HG03064 (cell line): ENCODE measurements around the gene RASA3.
"Not testable (repeated sequence)": the region's sequence is repeated elsewhere in the genome, so short reads cannot be mapped to it uniquely, and the experiment has no call there.

Source experiments
- ATAC-seq: cut with Tn5 transposase; IDR thresholded peaks from one replicate; pipeline ENCODE4 v1.9.1; 2021; ENCODE audit warnings: low read depth; ENCODE audit not compliant: unreplicated experiment

RASA3 gene

GRCh38 chr13:114157869-114158495, 25.6 kb upstream of the RASA3 start:
- no peak for ATAC-seq

- no peak for ATAC-seq
Observed at GRCh38 chr13:114155926-114156883, 23.8 kb upstream of the RASA3 start.

DNA sequence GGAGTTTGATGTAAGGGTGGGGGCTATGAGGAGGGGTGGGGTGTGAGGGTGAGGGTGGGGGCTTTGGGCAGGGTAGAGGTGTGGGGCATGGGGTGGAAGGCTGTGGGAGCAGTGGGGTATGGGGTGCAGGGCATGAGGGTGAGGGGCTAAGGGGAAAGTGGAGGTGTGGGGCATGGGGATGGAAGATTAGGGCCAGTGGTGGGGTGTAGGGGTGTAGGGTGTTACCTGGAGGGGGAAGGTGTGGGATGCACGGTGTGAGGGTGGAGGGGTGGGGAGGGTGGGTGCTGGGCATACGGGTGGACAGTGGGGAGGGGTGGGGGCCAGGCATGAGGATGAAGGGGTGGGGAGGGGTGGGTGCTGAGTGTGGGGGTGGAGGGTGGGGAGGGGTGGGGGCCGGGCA, 22.9 kb upstream of the RASA3 start:
- ATAC-seq: no peak

DNA sequence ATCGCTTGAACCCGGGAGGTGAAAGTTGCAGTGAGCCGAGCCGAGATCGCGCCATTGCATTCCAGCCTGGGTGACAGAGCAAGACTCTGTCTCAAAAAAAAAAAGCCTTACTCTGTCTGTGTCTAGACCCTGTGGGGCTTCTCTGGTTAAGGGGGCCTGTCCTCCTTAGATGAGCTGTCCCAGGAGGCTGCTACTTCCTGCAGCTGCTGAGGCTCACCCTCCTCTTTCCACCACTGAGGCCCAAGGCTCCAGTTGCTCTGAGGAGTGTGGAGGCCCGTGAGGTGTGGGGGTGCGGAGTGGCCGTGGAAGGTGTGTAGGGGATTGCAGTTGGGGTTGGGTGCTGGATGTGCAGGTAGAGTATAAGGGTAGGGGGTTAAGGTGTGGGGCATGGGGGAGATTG, 22.1 kb upstream of the RASA3 start:
- ATAC-seq: no peak

DNA sequence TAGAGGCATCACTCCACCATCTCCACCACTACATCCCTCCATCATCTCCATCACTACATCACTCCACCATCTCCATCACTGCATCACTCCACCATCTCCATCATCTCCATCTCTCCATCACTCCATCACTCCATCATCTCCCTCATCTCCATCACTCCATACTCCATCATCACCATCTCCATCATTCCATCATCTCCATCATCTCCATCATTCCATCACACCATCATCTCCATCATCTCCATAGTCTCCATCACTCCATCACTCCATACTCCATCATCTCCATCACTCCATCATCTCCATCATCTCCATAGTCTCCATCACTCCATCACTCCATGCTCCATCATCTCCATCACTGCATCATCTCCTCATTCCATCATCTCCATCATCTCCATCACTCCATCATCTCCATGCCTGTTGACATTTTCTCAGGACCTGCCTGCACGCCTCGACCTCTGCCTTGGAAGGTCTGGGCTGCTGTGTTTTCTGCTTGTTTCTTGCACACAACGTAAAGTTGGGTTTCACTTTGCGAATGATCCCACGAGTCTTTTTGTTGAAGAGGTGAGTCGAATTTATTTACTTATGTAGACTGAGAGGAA, 21.2 kb upstream of the RASA3 start:
- no peak for ATAC-seq

GRCh38 chr13:114152831-114153371, 20.5 kb upstream of the RASA3 start:
- ATAC-seq: no peak

DNA sequence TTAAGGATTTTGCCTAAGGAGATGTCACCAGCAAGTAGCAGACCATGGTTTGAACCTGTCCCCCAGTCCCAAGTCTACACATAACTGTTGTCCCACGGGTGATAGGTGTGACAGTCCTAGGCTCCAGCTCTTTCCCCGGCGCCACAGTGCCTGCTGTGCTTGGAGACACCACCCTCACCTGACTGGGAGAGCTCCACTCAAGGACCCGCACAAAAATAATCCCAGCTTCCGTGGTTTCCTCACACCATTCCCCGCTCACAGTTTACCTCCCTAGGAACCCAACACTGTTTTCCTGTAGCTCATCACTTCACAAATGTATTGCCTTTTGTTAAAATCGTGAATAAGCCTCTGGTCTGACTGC, 19.8 kb upstream of the RASA3 start:
- ATAC-seq: no peak

- no peak for ATAC-seq
Observed at GRCh38 chr13:114151565-114152284, 19.3 kb upstream of the RASA3 start.

DNA sequence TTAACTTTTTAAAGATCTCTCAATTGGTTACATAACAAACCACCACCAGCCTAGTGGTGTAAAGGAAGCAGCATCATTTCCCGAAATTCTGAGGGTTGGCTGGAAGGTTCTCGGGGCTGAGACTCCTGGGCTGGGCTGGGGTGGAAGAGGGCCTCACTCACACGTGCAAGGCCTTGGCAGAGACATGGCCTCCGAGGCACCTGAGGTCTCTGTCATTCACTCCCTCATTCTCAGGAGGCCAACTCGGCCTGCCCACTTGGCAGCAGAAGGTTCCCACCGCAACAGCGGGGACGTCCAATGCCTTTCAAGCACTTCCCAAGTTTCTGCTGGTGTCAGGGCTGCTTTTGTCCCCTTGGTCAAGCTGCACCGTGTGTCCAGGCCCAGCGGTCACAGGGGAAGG, 18.6 kb upstream of the RASA3 start:
- ATAC-seq: no peak

GRCh38 chr13:114149774-114150740, 17.6 kb upstream of the RASA3 start:
- ATAC-seq: no peak

- not testable (repeated sequence) for ATAC-seq
Observed at GRCh38 chr13:114148886-114149285, 16.5 kb upstream of the RASA3 start.

GRCh38 chr13:114148521-114148855, 16.1 kb upstream of the RASA3 start:
- peak; percentile 80 for ATAC-seq

DNA sequence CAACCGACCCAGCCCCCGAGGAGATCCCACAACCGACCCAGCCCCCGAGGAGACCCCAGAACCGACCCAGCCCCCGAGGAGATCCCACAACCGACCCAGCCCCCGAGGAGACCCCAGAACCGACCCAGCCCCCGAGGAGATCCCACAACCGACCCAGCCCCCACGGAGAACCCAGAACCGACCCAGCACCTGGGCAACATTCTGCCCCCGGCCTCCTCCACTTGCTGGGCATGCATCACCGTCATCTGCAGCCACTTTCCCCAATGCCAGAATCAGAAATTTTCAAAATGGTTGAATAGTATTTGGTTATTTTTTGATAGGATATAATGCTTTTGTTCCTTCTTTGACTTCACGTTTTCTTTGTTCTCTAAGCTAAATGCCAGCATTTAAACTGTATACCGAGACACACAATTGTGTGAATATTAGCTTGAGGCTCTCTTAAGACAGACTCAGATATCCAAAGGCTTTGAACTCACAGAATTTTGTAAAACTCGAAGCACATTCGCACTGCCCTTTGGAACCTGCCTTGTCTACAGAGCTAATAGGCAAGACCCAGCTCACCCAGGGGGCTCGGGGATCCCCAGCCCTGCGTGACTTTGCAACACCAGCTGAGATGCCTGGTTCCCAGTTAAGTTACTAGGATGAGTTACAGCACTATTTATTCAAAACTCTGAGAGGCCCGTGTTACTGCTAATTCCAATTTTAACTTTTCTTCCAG, 15.5 kb upstream of the RASA3 start:
- peak; percentile 21 for ATAC-seq

- ATAC-seq: no peak
Observed at GRCh38 chr13:114146629-114147028, 14.2 kb upstream of the RASA3 start.

DNA sequence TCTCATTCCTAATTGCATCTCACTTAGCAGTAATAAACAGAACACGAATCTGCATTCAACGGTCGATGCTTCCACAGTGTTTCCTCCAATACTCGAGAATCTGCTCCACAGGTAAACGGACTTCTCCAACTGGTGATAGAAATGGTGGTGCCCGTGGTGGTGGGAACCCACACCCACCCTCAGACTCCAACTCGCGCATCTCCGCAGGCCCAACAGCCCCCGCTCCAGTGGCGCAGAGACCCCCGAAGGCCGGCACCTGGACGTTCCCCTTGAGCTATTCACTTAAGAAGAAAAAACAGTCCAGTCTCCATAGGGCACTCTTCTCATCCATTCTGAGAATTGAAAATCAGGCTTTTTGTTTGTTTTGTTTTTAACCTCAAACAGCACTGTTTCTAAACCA, 13.8 kb upstream of the RASA3 start:
- ATAC-seq: no peak

- ATAC-seq: no peak
Observed at GRCh38 chr13:114145722-114146121, 13.3 kb upstream of the RASA3 start.

GRCh38 chr13:114145256-114145655, 12.8 kb upstream of the RASA3 start:
- no peak for ATAC-seq

DNA sequence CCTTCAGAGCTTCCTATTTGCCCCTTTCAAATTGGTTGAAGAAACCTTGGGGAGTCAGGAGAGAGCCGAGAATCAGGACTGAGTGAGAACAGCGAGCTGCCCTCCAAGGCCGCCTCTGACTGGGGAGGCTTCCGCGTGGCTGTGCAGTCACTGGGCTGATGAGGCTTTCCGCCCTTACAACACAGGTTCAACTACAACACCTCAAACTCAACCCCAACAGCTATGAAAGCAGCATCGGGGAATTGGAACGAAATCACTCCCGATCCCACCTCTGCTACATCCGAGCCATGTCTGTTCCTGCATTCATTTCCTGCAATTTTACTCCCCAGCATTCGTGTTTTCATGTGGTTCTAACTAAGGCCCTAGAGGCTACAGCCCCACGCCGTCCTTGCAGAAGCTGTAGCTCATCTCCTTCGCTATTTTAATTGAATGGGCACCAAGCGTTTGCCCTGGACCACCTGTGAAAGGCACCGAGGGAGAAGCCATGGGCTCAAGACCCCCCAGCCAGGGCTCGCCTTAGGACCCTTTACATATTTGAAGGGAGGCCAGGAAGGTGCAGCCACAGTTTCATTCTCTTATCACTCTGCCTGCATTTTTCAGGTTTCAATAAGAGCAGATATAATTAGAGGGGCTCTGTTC, 12.3 kb upstream of the RASA3 start:
- ATAC-seq: no peak
